ENCODE results near the gene AUTS2.
"Not testable (repeated sequence)": the region's sequence is repeated elsewhere in the genome, so short reads cannot be mapped to it uniquely, and the experiment has no call there.

AUTS2 gene

GRCh38 chr7:70795948-70796347 lies 1197.7 kb downstream of the AUTS2 start:
- in situ Hi-C loops (cut with MboI; ENCODE audit: low sequenced_read_pairs): no loop called here

- in situ Hi-C loops (cut with MboI; ENCODE audit: low sequenced_read_pairs): no loop called here
These were observed 1198.8 kb downstream of the AUTS2 start for GRCh38 chr7:70797109-70797514.

DNA sequence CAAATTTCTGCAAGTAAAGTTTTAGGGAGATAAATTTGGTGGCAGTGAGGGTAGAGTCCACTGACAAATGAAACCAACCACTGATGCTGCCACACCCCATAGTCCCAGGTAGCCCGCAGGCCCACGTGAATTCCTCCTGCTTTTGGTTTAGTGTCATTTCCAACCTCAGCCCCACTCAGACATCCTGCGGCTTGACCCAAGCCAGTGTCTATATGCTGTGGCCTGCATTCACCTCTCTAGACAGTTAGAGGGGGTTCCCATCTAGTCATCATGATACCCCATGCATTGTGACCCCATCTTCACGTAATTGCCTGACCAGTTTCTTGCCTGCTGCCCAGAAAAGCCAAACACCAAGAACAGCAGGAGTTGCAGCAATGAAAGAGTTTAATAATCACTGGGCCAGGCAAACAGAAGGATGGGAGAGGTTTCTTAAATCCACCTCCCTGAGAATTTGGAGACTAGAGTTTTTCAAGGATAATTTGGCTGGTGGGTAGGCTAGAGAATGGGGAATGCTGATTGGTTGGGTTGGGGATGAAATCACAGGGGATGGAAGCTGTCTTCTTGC lies 1201.6 kb downstream of the AUTS2 start:
- in situ Hi-C loops (cut with MboI; ENCODE audit: low sequenced_read_pairs): no loop called here

DNA sequence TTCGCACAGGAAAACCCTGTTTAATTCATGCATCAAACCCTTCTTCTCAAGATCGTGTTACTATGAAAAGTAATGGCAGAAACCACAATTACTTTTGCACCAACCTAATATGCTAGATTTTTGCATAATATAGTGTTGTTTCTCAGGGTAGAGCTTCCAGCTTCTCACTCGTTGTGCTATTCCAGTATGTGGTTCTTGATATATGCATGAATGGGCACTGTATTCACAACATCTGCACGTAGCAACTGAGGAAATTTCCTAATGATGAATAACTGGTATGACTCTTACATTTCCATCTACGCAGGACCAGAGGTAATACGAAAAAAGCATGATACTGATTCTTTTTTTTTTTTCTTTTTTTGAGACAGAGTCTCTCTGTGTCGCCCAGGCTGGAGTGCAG lies 1207.1 kb downstream of the AUTS2 start:
- in situ Hi-C loops (cut with MboI; ENCODE audit: low sequenced_read_pairs): no loop called here

GRCh38 chr7:70807650-70808049 lies 1209.4 kb downstream of the AUTS2 start:
- in situ Hi-C loops (cut with MboI; ENCODE audit: low sequenced_read_pairs): no loop called here

DNA sequence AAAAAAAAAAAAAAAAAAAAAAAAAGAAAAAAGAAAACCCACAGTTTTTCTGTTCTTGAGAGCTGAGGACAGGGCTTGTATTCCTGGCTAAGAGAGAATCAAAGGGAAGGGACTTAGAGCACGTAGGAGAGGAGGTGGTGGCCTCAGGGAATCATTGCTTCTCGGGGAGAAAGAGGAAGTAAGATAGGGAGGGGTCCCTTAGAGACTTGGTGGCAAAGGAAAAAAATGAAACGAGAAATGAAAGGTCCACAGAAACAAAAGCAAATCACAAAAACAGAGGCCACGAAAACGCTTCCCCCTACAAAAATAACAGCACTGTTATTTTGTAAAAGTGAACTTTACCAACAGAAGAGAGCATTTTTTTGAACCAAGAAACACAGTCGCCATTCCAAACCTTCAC lies 1210.6 kb downstream of the AUTS2 start:
- in situ Hi-C loops (cut with MboI; ENCODE audit: low sequenced_read_pairs): no loop called here

DNA sequence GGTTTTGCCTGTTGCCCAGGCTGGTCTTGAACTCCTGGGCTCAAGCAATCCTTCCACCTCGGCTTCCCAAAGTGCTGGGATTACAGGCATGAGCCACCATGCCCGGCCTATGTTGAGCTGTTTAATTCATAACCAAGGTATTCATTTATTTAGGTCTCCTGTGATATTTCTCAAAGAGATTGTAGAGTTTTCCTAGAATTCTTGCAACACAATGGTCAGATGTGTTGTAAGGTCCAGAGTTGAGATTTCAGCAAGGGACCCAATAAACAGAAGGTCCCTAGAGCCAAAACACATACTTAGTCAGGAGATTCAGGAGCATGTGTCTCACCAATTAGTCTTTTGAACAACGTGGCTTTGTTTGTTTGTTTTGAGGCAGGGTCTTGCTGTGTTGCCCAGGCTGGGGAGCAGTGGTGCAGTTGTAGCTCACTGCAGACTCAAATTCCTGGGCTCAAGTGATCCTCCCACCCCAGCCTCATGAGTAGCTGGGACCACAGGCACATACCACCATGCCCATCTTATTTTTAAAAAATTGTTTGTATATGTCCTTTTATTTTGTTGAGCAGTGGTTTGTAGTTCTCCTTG lies 1212.4 kb downstream of the AUTS2 start:
- in situ Hi-C loops (cut with MboI; ENCODE audit: low sequenced_read_pairs): no loop called here

GRCh38 chr7:70812511-70812910 lies 1214.2 kb downstream of the AUTS2 start:
- in situ Hi-C loops (cut with MboI; ENCODE audit: low sequenced_read_pairs): no loop called here

GRCh38 chr7:70822490-70822889 lies 1224.2 kb downstream of the AUTS2 start:
- in situ Hi-C loops (cut with MboI; ENCODE audit: low sequenced_read_pairs): not testable (repeated sequence)

DNA sequence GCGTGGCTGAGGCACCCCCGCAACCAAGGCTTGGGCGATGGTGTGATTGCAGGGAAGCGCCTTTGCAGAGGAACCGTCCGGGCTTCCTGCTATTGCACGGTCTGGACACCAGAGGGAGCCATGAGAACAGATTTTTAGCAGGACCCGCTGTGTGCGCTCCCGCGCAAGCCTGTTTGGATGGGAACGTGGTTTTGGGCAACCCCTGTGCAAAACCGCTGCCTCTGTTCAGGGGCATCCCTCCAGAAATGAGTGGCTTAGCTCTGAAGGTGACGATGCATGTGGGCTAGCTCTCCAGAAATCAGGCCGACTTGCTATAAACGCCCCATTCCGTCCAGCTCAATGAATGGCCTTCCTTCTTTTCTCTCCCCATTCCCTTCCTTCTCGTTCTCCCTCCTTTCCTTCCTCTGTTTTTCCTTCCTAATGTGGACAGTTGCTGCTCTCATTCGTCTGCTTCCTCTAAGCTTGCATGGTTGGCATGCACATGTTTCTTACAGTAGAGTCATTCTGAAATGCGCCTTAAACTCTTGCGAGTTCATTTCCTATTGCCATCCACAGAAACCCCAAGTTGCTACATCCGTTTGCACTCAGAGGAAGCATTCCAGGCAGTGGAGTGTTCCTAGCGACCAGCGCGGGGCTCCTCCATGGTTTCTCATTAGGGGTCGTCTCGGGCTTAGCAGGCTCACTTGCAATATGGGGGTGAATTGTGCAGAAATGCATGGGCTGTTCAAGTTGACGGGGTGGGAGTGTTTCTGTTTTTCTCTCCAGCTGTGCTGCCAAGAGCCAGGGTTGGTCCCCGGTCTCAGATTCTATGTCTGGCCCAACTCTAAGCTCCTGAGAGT lies 1231.2 kb downstream of the AUTS2 start:
- in situ Hi-C loops (cut with MboI; ENCODE audit: low sequenced_read_pairs): no loop called here

DNA sequence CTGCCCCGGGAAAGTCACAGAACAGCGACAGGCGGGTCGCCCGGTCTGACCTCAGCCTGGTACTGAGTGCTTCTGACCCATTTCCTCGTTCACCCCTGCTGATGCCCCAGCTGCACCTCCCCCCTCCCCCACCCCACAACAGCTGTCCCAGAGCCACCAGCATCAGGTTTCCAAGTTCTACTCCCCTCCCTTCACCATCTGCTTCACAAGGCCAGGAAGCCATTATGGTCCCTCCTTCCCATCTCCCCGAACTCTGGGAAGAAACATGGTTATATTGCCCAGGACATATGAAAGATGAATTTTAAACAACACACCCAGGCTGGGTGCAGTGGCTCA lies 1231.8 kb downstream of the AUTS2 start:
- in situ Hi-C loops (cut with MboI; ENCODE audit: low sequenced_read_pairs): no loop called here

- in situ Hi-C loops (cut with MboI; ENCODE audit: low sequenced_read_pairs): no loop called here
These were observed 1232.2 kb downstream of the AUTS2 start for GRCh38 chr7:70830426-70830825.

DNA sequence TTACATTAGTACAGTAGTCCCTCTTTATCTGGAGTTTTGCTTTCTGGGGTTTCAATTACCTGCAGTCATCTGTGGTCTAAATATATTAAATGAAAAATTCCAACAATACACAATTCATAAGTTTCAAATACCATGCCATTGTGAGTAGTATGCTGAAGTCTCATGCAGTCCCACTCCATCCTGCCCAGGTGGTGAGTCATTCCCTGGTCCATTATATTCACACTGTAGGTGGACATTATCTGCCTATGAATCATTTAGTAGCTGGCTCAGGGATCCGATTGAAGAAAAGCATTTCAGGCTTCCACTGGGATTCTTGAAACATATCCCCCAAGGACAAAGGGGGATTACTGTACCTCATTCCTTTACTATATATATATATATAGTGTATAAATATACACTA lies 1235.5 kb downstream of the AUTS2 start:
- in situ Hi-C loops (cut with MboI; ENCODE audit: low sequenced_read_pairs): no loop called here

DNA sequence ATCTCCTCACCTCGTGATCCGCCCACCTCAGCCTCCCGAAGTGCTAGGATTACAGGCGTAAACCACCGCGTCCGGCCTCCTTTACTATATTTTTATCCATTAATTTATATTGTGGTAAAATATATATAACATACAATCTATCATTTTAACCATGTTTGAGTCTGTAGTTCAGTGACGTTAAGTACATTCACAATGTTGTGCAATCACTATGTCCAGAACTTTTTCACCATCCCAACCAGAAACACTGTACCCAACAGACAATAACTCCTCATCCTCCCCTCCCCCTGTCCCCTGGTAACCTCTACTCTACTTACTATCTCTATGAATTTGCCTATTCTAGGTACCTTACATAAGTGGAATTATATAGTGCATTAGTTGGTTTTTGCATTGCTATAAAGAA lies 1236.1 kb downstream of the AUTS2 start:
- in situ Hi-C loops (cut with MboI; ENCODE audit: low sequenced_read_pairs): no loop called here

- in situ Hi-C loops (cut with MboI; ENCODE audit: low sequenced_read_pairs): no loop called here
These were observed 1237.4 kb downstream of the AUTS2 start for GRCh38 chr7:70835658-70836057.

DNA sequence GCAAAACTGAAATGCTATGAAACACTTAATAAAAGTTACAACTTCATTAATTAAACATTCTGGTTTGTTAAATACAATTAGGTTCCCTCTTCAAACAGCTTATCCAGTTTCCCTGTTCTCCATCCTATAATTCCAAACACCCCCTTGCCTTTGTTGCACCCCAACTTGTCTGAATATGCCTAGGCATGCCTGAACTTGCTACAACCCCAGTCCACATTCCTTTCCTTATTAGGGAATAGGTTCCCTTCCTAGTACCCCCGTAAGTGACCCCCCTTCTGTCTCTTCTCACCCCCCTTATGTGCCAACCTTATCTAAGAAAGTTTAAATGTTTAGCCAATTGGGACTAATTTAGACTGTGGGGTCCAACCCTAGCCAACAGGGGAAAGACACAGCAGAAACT lies 1238.0 kb downstream of the AUTS2 start:
- in situ Hi-C loops (cut with MboI; ENCODE audit: low sequenced_read_pairs): no loop called here

DNA sequence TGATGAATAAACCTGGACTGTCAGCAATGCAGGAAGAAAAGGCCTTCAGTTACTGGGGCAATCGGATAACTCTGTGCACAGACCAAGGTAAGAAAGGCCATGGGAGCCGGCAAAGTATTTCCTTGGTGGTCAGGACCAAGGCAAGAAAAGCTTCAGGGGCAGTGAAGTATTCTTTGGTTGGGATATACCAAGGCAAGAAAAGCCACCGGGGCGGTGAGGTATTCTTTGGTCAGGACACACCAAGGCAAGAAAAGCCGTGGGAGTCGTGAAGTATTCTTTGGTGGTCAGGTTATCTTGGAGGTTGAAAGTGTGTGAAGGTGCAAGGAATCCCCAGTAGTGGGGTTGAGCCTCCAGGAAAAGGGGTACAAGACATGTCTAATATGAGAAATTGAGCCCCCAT lies 1238.7 kb downstream of the AUTS2 start:
- in situ Hi-C loops (cut with MboI; ENCODE audit: low sequenced_read_pairs): no loop called here

DNA sequence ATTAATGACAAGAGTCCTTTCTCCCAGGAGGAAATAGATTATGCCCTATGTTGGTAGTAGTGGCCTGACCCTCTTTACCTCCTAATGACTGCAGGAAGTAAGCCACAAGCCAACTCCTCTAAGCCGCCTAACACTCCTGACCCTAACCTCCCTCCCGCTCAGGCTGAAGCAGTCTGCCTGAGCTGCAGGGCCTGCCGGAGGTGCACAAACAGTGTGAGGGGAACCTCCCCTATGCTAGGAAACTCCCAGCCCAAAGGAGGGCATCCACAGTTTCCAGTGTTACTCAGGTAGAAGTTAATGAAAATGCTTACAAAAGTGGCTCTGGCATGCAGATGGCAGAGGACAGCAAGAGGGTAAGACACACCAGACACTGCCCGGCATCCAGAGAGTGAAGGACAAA lies 1239.3 kb downstream of the AUTS2 start:
- in situ Hi-C loops (cut with MboI; ENCODE audit: low sequenced_read_pairs): no loop called here

DNA sequence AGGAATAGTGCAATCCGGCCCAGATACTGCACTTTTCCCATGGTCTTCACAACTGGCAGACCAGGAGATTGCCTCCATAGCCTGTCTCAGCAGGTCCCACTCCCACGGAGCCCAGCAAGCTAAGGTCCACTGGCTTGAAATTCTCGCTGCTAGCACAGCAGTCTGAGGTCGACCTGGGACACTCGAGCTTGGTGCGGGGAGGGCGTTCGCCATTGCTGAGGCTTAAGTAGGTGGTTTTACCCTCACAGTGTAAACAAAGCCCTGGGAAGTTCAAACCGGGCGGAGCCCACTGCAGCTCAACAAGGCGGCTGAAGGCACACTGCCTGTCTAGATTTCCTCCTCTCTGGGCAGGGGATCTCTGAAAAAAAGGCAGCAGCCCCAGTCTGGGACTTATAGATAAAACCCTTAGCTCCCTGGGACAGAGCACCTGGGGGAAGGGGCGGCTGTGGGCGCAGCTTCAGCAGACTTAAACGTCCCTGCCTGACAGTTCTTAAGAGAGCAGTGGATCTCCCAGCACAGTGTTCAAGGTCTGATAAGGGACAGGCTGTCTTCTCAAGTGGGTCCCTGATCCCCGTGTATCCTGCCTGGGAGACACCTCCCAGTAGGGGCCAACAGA lies 1240.1 kb downstream of the AUTS2 start:
- in situ Hi-C loops (cut with MboI; ENCODE audit: low sequenced_read_pairs): no loop called here

All from HL-60/S4 treated with retinoic acid at 250 ng/mL for 4 days and 3 days (cell line).